ENCODE measurements around the gene PTGDS.
A peak's percentile ranks its signal among the peaks of the same experiment; 100 is the strongest.

The PTGDS gene

GRCh38 chr9:136946228-136947027 is 30.9 kb upstream of the PTGDS start:
- DNase-seq: no peak

GRCh38 chr9:136947028-136947891 is 30.0 kb upstream of the PTGDS start:
- no peak for DNase-seq

- DNase-seq: no peak
Observed at GRCh38 chr9:136947955-136948510, 29.3 kb upstream of the PTGDS start.

GRCh38 chr9:136949239-136949816 is 28.0 kb upstream of the PTGDS start:
- DNase-seq: peak; percentile 10

GRCh38 chr9:136949817-136950655 is 27.3 kb upstream of the PTGDS start:
- DNase-seq: peak; percentile 94

- no peak for DNase-seq
Observed at GRCh38 chr9:136950656-136951276, 26.5 kb upstream of the PTGDS start.

- DNase-seq: no peak
Observed at GRCh38 chr9:136951541-136952320, 25.6 kb upstream of the PTGDS start, which contains the start of gene LCN12. TSS of gene LCN12 (plus strand) at chr9:136952273. CDS start at chr9:136952328, 55 bp downstream.

GRCh38 chr9:136952321-136952850 is 24.9 kb upstream of the PTGDS start:
- no peak for DNase-seq

- no peak for DNase-seq
Observed at GRCh38 chr9:136952876-136953770, 24.2 kb upstream of the PTGDS start.

- DNase-seq: no peak
Observed at GRCh38 chr9:136953771-136954269, 23.5 kb upstream of the PTGDS start.

GRCh38 chr9:136954270-136955083 is 22.8 kb upstream of the PTGDS start:
- no peak for DNase-seq

- no peak for DNase-seq
Observed at GRCh38 chr9:136955202-136955942, 21.9 kb upstream of the PTGDS start.

GRCh38 chr9:136955943-136956335 is 21.4 kb upstream of the PTGDS start:
- no peak for DNase-seq

GRCh38 chr9:136956604-136957003 is 20.7 kb upstream of the PTGDS start:
- DNase-seq: no peak

GRCh38 chr9:136957461-136957860 is 19.8 kb upstream of the PTGDS start:
- no peak for DNase-seq

- no peak for DNase-seq
Observed at GRCh38 chr9:136957901-136958300, 19.4 kb upstream of the PTGDS start.

GRCh38 chr9:136958473-136958872 is 18.8 kb upstream of the PTGDS start:
- no peak for DNase-seq

All from NCI-H1105 (cell line).